Activated naive CD8-positive, alpha-beta T cell treated with anti-CD3 and anti-CD28 coated beads, Interleukin-2, amount 50 U/mL, for 16 hours (primary cell): ENCODE data around the gene PIGS.
"Not testable (repeated sequence)": the region's sequence is repeated elsewhere in the genome, so short reads cannot be mapped to it uniquely, and the experiment has no call there.

Experiments used
- DNase-seq: peaks from one replicate; pipeline ENCODE4 v3.0.0-alpha.2; 2020; ENCODE audit warnings: low read depth, low spot score

Gene PIGS

DNA sequence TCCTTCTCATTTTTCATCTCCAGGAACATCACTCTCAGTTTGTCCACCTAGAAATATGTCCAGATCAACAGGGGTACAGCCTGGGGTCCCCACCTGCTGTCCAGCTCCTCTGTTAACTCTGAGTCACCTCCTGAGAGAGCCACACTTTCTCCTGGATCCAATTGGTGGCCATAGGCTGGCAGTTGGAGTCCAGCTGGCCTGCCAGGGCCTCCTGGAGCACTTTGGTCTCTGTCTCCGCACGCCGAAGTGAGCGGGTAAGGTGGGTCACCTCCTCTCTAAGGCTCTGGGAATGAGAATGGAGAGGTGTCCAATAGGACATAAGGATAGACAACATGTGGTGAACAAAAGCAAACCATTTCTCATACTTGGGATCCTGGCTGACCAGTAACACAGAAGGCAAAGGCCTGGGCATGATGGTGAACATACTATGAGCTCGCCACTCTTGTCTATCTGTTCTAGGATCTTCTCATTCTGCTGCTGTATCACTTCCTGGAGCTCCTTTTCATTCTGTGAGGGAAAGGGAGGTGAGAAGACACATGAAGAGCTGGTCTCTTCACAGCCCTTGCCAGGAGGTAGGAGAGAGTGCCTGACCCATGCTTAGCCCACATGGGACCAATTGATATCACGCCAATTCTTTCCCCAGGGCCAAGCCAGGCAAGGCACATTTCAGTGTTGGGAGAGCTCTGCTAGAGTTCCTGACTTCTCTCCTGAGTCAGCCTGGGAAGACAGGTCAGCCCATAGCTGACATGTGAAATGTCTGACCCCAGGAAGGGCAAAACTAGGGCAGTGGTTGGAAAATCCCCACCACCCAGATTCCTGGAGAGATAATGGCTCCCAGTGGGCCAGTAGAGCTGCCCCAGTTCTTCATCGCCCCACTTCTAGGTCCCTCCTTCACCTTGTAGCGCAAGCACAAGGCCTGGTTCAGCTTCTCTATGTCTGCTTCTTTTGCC, 7.2 kb upstream of the PIGS start:
- no peak for DNase-seq

- DNase-seq: no peak
Measured at GRCh38 chr17:28577466-28577824, 6.1 kb upstream of the PIGS start.

- DNase-seq: peak; percentile 97
Measured at GRCh38 chr17:28576758-28577465, 5.6 kb upstream of the PIGS start, which contains the start of gene ALDOC. Gene ALDOC, minus strand, starts transcription at chr17:28576895. Its CDS starts 1,363 bp downstream, at chr17:28575532.

DNA sequence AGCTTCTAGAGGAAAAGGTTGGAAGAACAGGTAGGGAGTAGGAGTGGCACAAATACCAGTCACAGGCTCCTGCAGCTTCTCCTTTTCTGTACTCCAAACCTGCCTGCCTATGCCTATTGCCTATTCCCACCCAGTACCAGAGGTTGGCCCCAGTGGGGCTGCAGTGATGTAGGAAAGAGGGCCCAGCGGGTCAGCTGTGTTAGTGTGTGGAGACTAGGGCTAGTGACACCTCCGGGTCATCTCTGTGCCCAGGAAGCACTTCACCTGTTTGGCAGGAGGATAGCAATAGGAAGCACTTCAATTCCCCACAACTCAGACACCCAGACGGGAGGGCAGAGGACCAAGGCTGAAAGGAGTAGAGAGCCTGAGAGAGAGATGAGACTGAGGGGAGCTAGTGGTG, 4.7 kb upstream of the PIGS start:
- DNase-seq: not testable (repeated sequence)

DNA sequence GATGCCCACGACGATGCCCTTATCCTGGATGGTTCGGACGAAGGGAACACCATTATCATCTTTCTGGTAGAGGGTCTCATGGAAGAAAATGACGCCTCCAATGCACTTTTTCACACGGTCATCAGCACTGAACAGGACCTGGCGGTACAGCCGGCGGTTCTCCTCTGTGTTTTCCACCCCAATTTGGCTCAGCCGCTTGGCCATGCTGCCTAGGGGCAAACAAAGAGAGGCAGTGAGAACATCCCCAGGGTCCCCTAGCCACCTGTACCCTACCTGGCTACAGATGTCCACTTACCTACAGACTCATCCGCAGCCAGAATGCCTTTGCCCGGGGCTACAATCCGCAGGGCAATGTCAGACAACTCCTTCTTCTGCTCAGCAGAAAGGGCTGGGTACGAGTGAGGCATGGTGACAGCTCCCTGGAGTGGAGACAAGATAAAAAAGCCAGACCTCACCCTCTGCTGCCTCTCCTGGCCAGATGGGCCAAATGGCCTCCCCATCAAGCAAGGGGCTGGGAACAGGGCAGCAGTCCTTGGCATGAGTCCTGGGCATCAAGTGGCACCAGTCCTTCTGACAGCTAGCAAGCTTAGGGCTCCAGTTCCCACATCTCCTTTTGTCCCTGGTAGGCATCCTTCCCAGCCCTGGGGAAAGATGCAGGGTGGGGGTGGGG, 3.9 kb upstream of the PIGS start:
- no peak for DNase-seq

DNA sequence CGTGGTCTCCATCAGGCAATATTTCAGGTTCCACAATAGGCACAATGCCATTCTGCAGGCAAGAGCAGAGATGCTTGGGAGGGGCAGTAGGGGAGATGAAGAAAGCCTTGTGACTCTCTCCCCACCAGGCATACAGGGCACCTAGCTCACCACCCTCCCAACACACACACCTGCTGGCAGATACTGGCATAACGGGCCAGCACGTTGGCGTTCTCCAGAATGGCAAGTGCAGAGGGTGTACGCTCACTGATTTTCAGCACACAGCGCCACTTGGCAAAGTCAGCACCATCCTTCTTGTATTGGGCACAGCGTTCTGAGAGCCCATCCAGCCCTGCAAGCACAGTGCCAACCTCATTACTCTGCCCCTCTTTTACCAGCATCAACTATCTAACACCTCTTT, 3.2 kb upstream of the PIGS start:
- no peak for DNase-seq

DNA sequence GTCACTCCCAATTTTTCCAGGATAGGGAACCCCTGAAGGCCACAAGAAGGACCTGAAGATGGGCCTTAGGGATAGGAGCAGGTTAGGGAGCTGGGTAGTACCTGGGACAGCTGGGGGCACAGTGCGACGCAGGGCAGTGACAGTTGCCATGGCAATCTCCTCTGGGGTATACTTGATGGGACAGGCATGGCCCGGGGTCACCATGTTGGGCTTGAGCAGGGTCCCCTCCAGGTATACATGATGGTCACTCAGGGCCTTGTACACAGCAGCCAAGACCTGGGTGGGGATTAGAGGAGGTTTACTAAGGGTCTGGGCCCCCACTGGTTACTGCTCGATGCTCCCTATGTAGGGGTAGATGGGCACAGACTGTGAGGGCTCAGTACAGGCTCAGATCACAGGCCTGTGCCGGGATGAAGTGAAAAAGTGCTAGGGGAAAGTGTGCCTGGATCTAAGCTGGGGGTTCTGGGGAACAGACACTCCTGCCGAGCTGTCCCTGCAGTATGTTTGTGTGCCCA, 2.7 kb upstream of the PIGS start:
- DNase-seq: no peak

DNA sequence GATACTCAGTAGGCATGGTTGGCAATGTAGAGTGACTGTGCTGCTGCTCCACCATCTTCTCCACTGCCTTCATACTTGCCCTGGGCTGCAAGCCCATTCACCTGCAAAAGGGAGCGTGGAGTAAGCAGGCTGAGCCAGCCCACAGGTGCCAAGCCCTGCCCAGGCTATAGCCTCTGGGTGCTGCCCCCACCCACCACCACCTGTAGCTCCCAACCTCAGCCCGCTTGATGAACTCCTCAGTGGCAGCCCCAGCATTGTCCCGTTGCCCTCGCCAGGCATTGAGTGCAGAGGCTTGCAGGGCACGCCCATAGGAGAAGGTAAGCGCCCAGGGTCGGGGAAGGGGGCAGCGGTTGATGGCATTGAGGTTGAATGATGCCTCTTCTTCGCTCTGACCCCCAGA, 2.2 kb upstream of the PIGS start:
- no peak for DNase-seq

DNA sequence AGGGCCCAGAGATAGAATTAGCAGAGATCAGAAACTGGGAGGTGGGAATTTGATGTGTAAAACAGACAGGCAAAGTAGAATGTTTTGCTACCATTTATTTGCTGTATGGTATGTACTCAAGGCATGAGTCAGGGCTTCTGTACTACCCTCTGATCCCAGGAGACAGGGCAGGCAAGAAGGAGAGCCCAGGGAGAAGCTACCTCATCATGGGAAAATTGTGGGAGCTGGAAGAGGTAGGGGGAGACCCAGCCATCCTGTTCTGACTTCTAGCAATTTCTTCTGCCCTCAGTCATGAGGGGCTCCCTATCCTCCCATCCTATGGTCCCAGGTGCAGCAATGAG, 1.7 kb upstream of the PIGS start:
- DNase-seq: no peak

- no peak for DNase-seq
Measured at GRCh38 chr17:28572259-28573039, 1.1 kb upstream of the PIGS start.

- peak; percentile 11 for DNase-seq
Measured at GRCh38 chr17:28570716-28571360, 486 bp downstream of the PIGS start.

GRCh38 chr17:28569446-28569845, 1.9 kb downstream of the PIGS start:
- no peak for DNase-seq

DNA sequence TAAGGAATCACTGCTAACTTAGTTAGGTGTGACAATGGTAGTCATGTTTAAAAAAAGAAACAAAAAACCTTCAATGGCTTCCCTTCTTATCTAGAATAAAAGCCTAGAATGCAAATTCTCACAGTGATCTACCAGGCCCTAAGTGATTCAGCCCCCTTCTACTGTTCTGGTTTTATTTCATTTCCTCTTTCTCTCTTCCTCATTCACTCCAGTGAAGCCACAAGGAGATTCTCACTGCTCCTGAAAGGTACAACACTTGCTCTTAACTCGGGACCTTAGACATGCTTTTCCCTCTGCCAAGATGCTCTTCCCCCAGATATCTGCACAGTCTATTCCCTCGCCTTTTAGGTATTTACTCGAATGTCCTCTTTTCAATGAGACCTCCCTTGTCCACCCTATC, 3.7 kb downstream of the PIGS start:
- DNase-seq: no peak

GRCh38 chr17:28563475-28563874, 7.8 kb downstream of the PIGS start:
- no peak for DNase-seq

- no peak for DNase-seq
Measured at GRCh38 chr17:28555022-28555421, 16.3 kb downstream of the PIGS start.

- DNase-seq: no peak
Measured at GRCh38 chr17:28554565-28554964, 16.8 kb downstream of the PIGS start.

GRCh38 chr17:28553000-28553505, 18.3 kb downstream of the PIGS start:
- no peak for DNase-seq

- DNase-seq: peak; percentile 59
Measured at GRCh38 chr17:28552176-28552999, 18.9 kb downstream of the PIGS start, which contains the start of gene UNC119. Gene UNC119, minus strand, starts transcription at chr17:28552624. Its CDS starts 67 bp downstream, at chr17:28552557.

- no peak for DNase-seq
Measured at GRCh38 chr17:28551421-28552175, 19.7 kb downstream of the PIGS start.
